Activated CD4-positive, alpha-beta T cell treated with anti-CD3 and anti-CD28 coated beads, Interleukin-2, amount 50 U/mL, for 24 hours (primary cell): ENCODE data around the gene RPGR.

Experiments used
- DNase-seq, 2 donors: peaks; one replicate each; pipeline ENCODE4 v3.0.0-alpha.2; 2020; ENCODE audit warnings: low read depth in 1 of 2, low spot score in 1 of 2

Gene RPGR

DNA sequence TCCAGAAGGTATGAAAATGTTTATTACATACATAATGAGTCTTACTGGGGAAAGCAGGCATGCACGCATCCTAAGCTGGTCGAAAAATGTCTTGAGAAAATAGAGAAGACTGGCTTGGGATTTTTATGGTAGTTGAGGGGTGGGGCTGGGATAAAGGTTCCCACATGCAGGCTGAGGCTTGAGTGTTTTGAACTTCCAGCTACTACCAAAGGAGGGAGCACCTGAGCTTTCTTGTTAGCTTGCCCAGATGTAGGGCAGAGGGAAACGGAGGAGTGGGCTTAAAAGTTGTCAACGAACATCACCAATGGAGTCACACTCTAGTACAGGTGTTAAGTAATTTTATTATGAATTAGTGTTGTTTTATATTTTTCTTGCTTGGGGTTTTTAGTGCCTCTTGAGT is 67.1 kb downstream of the RPGR start:
- DNase-seq, result no peak

DNA sequence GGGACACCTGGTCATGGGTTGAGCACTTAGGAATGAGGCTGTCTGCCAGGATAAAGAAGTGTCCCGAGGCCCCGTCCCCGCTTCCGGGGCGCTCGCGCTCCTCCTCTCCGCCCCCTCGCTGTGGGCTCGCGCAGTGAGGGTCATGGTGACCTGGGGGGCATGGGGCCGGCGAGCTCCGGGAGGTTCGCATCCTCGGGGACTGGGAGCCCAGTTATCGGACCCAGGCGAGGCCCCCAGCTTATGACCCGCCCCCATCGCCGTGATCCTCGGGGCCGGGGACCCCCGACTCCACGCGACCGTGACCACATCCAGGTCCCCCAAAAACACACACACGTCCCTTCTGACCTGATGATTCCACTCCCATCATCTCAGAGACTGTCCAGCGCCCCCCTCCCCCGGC is 71.3 kb downstream of the RPGR start:
- DNase-seq, result no peak

DNA sequence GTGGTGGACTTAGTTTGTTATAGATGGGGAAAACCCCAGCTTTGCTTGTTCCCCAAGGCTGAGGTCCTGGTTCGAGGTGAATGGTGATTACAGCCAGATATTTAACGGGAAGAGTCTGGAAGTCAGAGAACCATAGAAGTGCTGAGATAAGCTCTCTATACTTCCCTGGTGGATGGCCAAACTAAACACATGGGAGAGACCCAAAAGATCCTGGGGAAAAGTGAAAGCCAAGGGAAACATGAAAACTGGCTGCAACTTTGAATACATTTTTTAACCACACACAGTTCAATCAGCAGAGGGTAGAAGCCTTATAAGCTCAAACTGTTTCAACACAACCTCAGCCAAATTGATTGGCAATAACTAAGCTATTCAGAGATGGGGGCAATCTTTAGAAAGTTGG is 77.3 kb downstream of the RPGR start:
- DNase-seq, result no peak

DNA sequence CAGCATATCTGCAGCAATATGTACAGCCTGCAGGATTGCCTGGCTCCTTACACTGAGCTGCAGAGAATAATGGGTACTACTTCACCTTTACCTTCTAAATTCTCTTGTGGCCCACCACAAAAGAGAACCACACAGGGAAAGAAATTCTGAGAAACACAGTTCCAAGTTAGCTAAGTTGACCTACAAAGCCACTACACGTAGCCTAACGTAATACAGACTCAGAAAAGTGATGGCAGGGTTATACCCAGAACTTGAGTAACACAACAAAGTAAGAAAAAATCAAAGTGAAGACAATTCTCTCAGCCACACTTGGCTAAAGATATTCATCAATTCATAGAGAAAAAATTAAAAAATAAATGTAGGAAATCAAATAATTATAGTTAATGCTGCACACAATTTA is 80.3 kb downstream of the RPGR start:
- no peak for DNase-seq

DNA sequence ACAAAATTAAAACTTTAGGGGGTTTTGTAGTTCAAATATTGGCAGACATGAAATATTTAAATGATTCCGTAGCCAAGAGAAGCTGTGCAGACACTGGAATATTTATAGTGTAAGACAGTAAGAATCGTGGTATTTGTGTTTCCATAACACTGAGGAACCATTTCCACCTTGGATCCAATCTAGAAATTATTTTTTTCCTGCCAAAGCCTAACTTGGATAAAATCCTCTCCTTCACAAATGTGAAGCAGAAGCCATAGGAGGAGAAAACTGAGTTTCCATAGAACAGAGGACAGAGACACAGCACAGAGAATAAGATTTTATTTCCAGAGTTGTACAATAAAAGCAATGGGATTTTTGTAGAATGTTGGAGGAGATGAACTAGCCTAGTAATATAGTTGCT is 86.8 kb downstream of the RPGR start:
- no peak for DNase-seq

DNA sequence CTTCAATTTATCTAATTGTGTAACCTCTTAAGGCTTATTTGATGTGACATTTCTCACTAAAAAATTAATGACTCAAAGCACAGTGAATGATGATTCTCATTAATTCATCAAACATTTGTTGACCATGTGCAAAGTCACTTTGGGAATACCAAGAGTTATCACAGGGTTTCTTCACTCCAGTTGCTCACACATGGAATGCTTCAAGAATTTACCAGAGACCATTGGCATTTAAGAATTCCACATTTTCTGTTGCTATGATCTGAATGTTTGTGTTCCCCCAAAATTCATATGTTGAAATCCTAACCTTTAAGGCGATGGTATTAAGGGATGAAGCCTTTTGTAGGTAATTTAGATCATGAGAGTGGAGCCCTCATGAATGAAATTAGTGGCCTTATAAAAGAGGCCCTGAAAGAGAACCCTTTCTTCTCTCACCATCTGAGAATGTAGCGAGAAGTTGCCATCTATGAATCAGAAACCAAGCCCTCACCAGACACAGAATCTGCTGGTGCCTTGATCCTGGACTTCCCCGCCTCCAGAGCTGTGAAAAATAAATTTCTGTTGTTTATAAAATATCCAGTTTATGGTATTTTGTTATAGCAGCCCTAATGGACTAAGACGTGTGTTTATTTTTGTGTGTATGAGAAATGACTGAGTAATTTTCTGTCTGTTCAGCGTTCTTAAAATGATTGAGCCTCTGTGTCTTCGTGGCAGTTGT is 90.3 kb downstream of the RPGR start:
- no peak for DNase-seq

DNA sequence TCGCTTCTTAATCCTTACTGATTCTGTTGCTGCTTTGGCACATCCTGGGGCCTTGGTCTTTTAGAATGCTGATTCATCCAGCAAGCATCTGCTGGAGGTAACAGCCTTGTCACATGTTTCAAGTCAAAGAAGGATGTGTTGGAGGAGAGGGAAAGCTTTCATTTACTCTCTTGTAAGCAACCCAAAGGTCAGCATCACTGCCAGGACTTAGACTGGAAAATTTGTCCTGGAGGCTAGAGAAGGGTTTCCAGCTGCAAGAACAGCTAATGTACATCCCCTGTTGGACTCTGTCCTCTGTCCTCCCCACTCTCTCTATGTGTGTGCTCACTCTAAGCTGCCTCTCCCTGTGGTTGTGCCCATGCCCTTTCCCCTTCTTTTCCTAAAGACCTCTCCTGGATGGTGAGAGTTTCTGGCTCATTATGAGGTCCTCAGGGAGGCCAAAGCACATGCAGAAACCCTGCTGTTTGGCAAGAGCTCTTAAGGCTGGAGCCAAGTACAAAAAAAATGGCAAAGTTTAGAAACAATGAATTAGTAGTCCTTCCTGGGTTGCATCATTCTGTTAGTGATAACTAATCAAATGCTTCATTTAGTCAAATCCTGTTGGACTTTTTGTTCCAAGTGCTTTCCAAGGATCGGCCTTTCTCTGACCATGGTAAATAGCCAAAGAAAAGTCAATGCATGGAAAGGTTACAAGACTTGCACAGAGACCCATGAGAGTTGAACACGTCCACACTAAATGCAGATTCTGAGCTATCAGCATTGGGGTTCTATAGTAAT is 93.2 kb downstream of the RPGR start:
- no peak for DNase-seq

DNA sequence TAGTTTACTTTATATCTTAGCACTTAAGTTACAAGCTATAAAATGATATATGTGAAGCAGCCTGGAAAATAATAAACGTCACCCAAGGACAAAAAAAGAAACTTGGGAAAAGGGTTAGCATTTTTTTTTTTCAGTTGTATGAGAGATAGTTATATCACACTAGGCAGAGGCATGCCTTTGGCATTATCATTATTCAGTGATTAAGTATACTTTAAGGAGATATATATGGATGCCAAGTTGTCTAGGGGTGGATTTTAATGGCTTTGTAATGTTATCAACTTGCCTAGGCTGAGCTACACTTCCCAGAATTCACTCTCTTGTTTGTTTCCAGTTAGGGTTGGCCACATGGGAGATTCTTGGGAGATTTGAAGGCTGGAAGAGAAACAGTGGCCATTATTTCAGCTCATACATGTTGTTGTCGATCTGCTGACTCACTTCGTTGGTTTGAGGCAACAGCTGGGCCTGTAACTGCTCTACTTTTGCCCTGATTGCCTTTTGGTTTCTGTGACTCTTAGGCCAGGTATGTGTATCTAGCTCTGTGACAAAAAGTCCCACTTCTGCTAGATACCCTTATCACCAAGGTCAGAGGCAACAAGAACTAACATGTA is 95.1 kb downstream of the RPGR start:
- no peak for DNase-seq

DNA sequence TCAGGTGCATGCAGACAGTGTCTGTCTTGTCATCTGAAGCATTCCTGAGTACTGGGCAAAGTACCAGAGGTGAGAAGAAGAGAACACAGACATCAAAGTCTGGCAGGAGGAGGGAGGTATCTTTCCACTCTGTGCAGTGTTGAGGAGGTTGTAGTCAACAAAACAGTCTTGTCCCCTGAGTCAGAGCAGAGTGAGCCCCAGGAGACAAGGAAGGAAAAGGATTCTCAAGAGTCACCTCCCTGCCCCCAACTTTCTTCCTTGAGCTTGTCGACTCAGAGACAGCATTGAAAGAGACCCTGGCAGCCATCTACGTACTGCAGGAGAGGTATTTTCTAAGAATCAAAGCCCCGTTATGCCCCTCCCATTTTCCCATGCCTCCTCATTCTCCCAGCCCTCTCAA is 102.2 kb downstream of the RPGR start:
- no peak for DNase-seq

DNA sequence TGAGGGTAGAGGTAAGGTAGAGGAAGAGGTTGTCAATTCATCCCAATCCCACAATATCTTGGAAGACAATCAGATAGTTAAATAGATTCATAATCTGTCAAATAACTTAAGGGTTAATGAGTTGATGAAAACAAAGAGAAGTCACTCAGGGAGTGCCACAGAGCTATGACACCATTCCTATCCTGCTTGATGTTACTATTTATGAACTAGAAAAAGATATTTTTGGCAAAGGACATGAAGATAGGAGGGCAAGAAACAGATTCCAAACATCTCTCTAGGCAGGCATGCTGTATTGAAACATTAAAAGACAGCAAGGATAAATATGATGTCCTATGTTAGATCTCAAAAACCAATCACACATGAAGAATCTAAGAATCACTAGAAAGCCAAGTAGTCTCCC is 103.1 kb downstream of the RPGR start:
- no peak for DNase-seq

DNA sequence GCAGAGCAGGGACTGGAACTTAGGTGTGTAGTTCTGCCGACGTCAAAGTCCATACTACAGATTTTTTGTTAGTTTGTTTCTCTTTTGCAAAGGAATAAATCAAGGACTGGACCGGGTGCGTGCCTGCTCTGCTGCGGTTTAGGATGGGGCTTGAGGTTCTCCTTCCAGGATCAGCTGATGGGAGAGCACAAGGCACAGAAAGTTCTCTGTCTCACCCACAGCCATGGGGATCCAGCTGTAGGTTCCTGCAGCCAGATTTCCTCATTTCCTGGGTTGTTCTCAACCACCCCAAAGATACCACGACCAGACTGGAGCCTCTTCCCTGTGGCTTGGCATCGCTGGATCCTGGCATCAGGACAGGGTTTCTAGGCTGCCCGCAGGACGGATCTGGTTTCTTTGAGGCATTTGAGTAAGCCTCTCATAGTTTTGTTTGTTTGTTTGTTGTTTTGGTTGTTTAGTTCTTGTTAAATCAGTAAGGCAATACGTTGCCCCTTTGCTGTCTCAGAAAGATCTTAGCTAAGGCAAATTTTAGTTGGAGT is 105.8 kb downstream of the RPGR start:
- DNase-seq, result no peak

DNA sequence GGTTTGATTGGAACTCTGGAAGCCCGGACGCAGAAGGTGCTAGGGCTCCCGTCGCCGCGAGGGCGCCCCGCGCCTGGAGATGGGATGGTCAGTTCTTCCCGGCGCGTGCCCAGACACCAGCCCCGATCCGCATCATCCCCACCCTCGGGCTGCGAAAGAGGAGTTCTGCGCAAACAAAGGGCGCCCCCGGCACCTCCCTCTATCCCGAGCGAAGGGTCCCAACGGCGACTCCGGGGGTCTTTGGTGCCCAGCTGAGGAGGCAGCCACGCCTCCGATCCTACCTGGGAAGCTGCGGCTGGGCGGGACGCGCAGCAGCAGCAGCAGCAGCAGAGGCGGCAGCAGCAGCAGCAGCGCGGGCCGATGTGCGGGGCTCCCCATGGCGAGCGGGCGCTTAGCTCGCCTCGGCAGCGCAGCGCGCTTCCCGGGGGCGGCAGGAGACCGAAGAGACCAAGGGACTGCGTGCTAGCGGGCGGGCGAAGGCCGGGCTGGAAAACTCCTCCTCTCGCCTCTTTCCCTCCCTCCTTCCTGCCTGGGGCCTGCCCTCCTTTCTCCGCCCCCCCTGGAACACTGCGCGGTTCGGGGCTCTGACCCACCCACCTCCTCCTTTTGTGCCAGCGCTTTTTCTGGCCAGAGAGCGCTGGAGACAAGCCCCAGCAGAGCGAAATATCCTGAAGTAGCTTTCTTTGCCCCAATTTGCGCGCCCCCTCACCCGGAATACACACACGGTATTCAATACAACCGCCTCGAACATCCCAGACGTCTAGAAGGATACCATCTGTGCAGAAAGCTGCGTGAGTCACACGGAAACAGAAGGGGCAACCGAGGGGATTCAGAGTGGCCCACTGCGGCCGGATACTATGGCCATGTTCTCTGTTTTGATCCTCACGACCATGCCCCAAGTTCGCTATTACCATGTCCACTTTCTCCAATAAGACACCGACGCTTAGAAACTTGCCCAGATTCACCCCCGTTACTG is 106.6 kb downstream of the RPGR start, which contains the start of gene SRPX:
Gene SRPX (minus strand): TSS at position 457 of the 976 bp plus-strand sequence. CDS start 79 bp downstream, at position 378.
- DNase-seq, result no peak

DNA sequence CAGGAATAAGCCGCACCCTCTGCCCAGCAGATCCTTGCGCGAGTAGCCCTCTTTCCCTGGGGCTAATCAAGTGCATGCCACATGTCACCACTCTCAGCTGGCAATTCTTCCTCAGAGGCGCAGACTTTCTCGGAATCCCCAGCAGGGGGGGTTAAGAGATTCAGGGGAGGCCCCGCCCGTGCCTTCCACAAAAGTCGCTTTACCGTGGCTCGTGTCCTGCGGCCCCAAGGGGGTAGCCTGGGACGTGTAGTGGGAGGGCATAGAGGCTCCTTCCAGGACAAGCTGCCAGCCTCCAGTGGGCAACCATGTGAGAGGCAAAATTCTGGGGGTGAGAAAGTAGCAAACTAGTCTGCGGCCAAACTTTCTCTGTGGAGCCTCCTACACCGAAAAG is 107.3 kb downstream of the RPGR start:
- DNase-seq, result no peak
